Sigmoid colon (tissue), 4 donors: ENCODE data around the gene SPTBN1.

ENCODE experiments used
- POLR2A ChIP-seq, 2 donors: fragments of 450-650 bp; IDR thresholded peaks; one replicate each; pipeline ENCODE4 v1.6.1; 2016; ENCODE audit warnings: antibody characterized with exemption in 2 of 2, mild to moderate bottlenecking in 2 of 2, moderate library complexity in 2 of 2
- POLR2AphosphoS5 ChIP-seq, 4 donors: sonication (generic); formaldehyde crosslinking; IDR thresholded peaks; one replicate each; pipeline ENCODE4 v1.6.1; 2017; ENCODE audit warnings: antibody characterized with exemption in 4 of 4
- TF ChIP-seq, protein P1 (sequence below), 4 experiments: fragments of 450-650 bp in 3 of 4; fragments of 200-600 bp in 1 of 4; IDR thresholded peaks; one replicate each; pipeline ENCODE4 v1.5.1; 2016 to 2019; ENCODE audit warnings: antibody characterized with exemption in 4 of 4, mild to moderate bottlenecking in 3 of 4, moderate library complexity in 2 of 4

- TF ChIP-seq, protein P1, sequence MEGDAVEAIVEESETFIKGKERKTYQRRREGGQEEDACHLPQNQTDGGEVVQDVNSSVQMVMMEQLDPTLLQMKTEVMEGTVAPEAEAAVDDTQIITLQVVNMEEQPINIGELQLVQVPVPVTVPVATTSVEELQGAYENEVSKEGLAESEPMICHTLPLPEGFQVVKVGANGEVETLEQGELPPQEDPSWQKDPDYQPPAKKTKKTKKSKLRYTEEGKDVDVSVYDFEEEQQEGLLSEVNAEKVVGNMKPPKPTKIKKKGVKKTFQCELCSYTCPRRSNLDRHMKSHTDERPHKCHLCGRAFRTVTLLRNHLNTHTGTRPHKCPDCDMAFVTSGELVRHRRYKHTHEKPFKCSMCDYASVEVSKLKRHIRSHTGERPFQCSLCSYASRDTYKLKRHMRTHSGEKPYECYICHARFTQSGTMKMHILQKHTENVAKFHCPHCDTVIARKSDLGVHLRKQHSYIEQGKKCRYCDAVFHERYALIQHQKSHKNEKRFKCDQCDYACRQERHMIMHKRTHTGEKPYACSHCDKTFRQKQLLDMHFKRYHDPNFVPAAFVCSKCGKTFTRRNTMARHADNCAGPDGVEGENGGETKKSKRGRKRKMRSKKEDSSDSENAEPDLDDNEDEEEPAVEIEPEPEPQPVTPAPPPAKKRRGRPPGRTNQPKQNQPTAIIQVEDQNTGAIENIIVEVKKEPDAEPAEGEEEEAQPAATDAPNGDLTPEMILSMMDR (IDR thresholded peaks at IDR 0.05) = no peak
- TF ChIP-seq POLR2A (IDR thresholded peaks at IDR 0.05) (no peak), POLR2AphosphoS5 (IDR thresholded peaks at IDR 0.05) (no peak)
Measured at GRCh38 chr2:54565551-54565950, 109.4 kb downstream of the SPTBN1 start.
